MM.1S (cell line): ENCODE results near the gene QSOX1.
"Not testable (repeated sequence)": the region's sequence is repeated elsewhere in the genome, so short reads cannot be mapped to it uniquely, and the experiment has no call there.

ENCODE experiments used
- DNase-seq: peaks from one replicate; pipeline ENCODE4 v3.0.0-alpha.2; 2015
- H2AFZ ChIP-seq: fragments of 300-600 bp; sonication (generic); 2 replicates; pipeline ENCODE4 v1.6.0; 2016; ENCODE audit warnings: antibody characterized with exemption, low read length
- H3F3A ChIP-seq: fragments of 300-600 bp; sonication (generic); 2 replicates; pipeline ENCODE4 v1.6.1; 2016; ENCODE audit warnings: mild to moderate bottlenecking, antibody characterized with exemption, low read length, moderate library complexity, mixed read lengths; ENCODE audit not compliant: insufficient read depth
- H3K27ac ChIP-seq: fragments of 300-600 bp; sonication (generic); 2 replicates; pipeline ENCODE4 v1.5.1; 2016; ENCODE audit warnings: mild to moderate bottlenecking, low read length
- H3K27me3 ChIP-seq: fragments of 300-600 bp; sonication (generic); replicated peaks from 2 replicates; pipeline ENCODE4 v1.6.0; 2016; ENCODE audit warnings: low read length; ENCODE audit not compliant: insufficient read depth
- H3K36me3 ChIP-seq: fragments of 300-600 bp; sonication (generic); replicated peaks from 2 replicates; pipeline ENCODE4 v1.6.1; 2016; ENCODE audit warnings: mild to moderate bottlenecking, low read length, mixed read lengths; ENCODE audit not compliant: insufficient read depth
- H3K4me1 ChIP-seq: fragments of 300-600 bp; sonication (generic); 2 replicates; pipeline ENCODE4 v1.6.1; 2016; ENCODE audit warnings: low read length, mixed read lengths
- H3K4me2 ChIP-seq: fragments of 300-600 bp; sonication (generic); 2 replicates; pipeline ENCODE4 v1.6.0; 2016; ENCODE audit warnings: low read depth, low read length
- H3K4me3 ChIP-seq: fragments of 300-600 bp; sonication (generic); 2 replicates; pipeline ENCODE4 v1.5.1; 2016; ENCODE audit warnings: low read length, mixed read lengths
- H3K79me2 ChIP-seq: fragments of 300-600 bp; sonication (generic); 2 replicates; pipeline ENCODE4 v1.6.1; 2016; ENCODE audit warnings: mixed run types, low read length, mixed read lengths
- H3K9ac ChIP-seq: fragments of 300-600 bp; sonication (generic); 2 replicates; pipeline ENCODE4 v1.6.1; 2016; ENCODE audit warnings: low read length, mixed read lengths
- H3K9me2 ChIP-seq: fragments of 300-600 bp; sonication (generic); replicated peaks from 2 replicates; pipeline ENCODE4 v1.6.1; 2016; ENCODE audit warnings: mild to moderate bottlenecking, low read length, mixed read lengths; ENCODE audit not compliant: insufficient read depth
- H3K9me3 ChIP-seq: fragments of 300-600 bp; sonication (generic); replicated peaks from 2 replicates; pipeline ENCODE4 v1.6.1; 2016; ENCODE audit warnings: mild to moderate bottlenecking, low read length, mixed read lengths; ENCODE audit not compliant: insufficient read depth
- H4K20me1 ChIP-seq: fragments of 300-600 bp; sonication (generic); 2 replicates; pipeline ENCODE4 v1.6.1; 2016; ENCODE audit warnings: mild to moderate bottlenecking, low read length, moderate library complexity, mixed read lengths; ENCODE audit not compliant: insufficient read depth
- EZH2 ChIP-seq: fragments of 300-600 bp; sonication (generic); optimal IDR thresholded peaks from 2 replicates; pipeline ENCODE3; 2017; ENCODE audit warnings: low read depth, mild to moderate bottlenecking, antibody characterized with exemption, low read length, mixed read lengths
- EZH2phosphoT487 ChIP-seq: fragments of 300-600 bp; sonication (generic); IDR thresholded peaks from 2 replicates; pipeline ENCODE4 v1.6.1; 2018; ENCODE audit warnings: antibody characterized with exemption, low read length
- TF ChIP-seq, protein P1 (sequence below): fragments of 300-600 bp; sonication (generic); IDR thresholded peaks from 2 replicates; pipeline ENCODE4 v1.5.1; 2016; ENCODE audit warnings: antibody characterized with exemption, low read length, mixed read lengths

Gene QSOX1

DNA sequence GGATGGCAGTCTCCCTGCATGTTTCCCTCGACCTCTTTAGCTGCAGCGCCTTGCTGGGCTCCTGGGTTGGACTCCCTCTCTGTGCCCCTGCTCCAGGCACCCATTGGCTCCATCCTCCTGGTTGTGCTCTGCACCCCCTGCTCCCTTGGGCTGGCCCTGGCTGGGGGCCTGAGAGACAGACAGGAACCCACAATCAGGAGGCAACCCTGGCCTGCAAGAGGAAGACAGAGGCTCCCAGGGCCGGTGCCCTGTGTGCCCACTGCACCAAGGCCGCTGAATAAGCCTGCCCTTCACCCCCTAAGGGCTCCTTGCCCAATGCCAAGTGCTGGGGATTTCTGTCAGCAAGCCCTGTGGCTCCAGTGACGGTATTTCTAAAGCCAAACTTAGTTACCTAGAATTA is 43.9 kb downstream of the QSOX1 start:
- no peaks in the 10 kb centered on the region for H3K4me1 ChIP-seq

GRCh38 chr1:180199018-180199417 is 44.3 kb downstream of the QSOX1 start:
- Histone ChIP-seq H3K36me3 (no peaks in the 10 kb centered on the region), H3K9me3 (no peaks in the 10 kb centered on the region), H3K4me2 (no peak overlapping the region), H3K27me3 (no peaks in the 10 kb centered on the region), H3K4me1 (no peaks in the 10 kb centered on the region), H2AFZ (no peak overlapping the region), H3K27ac (no peak overlapping the region), H3F3A (no peaks in the 10 kb centered on the region), H3K79me2 (no peaks in the 10 kb centered on the region), H3K9me2 (no peaks in the 10 kb centered on the region), H4K20me1 (no peaks in the 10 kb centered on the region), H3K4me3 (no peak overlapping the region), H3K9ac (no peak overlapping the region)
- DNase-seq, result no peak
- TF ChIP-seq, protein P1, sequence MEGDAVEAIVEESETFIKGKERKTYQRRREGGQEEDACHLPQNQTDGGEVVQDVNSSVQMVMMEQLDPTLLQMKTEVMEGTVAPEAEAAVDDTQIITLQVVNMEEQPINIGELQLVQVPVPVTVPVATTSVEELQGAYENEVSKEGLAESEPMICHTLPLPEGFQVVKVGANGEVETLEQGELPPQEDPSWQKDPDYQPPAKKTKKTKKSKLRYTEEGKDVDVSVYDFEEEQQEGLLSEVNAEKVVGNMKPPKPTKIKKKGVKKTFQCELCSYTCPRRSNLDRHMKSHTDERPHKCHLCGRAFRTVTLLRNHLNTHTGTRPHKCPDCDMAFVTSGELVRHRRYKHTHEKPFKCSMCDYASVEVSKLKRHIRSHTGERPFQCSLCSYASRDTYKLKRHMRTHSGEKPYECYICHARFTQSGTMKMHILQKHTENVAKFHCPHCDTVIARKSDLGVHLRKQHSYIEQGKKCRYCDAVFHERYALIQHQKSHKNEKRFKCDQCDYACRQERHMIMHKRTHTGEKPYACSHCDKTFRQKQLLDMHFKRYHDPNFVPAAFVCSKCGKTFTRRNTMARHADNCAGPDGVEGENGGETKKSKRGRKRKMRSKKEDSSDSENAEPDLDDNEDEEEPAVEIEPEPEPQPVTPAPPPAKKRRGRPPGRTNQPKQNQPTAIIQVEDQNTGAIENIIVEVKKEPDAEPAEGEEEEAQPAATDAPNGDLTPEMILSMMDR, result no peak
- TF ChIP-seq EZH2 (no peak), EZH2phosphoT487 (no peak)

More for the DNA sequence above, 43.9 kb downstream of the QSOX1 start:
- Histone ChIP-seq H3K9me3 (no peaks in the 10 kb centered on the region), H3K9me2 (no peaks in the 10 kb centered on the region), H3K79me2 (no peaks in the 10 kb centered on the region), H3K4me2 (no peak overlapping the region), H3K9ac (no peak overlapping the region), H3K4me3 (no peak overlapping the region), H3F3A (no peaks in the 10 kb centered on the region), H3K27ac (no peak overlapping the region), H2AFZ (no peak overlapping the region), H3K36me3 (no peaks in the 10 kb centered on the region), H3K27me3 (no peaks in the 10 kb centered on the region), H4K20me1 (no peaks in the 10 kb centered on the region)
- TF ChIP-seq EZH2phosphoT487, result no peak
- no peak for TF ChIP-seq EZH2
- TF ChIP-seq, protein P1, result no peak
- DNase-seq, result no peak

DNA sequence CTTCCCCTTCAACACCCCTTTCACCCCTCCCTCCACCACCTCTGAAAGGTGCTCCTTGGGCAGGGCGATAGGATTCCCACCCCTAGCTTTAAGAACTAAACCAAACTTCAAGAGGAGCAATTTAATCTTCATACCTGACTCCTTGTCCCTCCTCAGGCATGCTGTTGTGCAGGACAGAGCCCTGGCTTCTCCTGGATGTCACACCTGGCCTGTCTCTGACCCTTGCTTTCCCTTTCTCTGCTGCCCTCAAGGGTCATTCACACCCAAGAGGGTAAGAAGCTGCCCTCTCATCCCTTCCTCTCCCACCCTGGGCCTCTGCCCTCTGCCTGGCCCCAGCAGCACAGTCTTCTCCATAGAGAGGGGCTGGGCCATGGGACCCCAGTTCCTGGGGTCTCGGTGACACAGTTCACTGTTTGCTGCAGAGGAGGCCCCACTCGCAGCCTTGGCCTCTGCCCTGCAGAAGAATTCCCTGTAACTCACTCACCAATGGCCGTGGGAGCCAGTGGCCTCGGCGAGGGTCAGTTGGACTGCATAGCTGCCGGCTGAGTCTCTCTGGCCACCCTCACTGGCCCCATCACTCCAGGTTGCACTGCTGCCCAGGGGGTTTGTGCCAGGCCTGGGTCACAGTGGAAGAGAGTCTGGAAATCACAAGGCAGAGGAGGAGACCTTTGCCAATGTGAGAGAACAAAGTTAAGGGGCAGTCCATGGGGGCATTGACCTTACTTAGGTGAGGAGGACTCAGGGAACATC is 47.0 kb downstream of the QSOX1 start:
- H3K9me3 ChIP-seq, result no peaks in the 10 kb centered on the region
- no peaks in the 10 kb centered on the region for H3K9me2 ChIP-seq
- no peaks in the 10 kb centered on the region for H3K4me1 ChIP-seq
- no peak overlapping the region for H2AFZ ChIP-seq
- H3K27me3 ChIP-seq, result no peaks in the 10 kb centered on the region
- H4K20me1 ChIP-seq, result no peaks in the 10 kb centered on the region
- no peak overlapping the region for H3K4me3 ChIP-seq
- no peak overlapping the region for H3K4me2 ChIP-seq
- H3K27ac ChIP-seq, result no peak overlapping the region
- no peaks in the 10 kb centered on the region for H3K36me3 ChIP-seq
- H3K9ac ChIP-seq, result no peak overlapping the region
- TF ChIP-seq EZH2phosphoT487 (no peak), EZH2 (no peak)
- TF ChIP-seq, protein P1, result no peak
- H3F3A ChIP-seq, result no peaks in the 10 kb centered on the region
- no peak for DNase-seq
- H3K79me2 ChIP-seq, result no peaks in the 10 kb centered on the region

DNA sequence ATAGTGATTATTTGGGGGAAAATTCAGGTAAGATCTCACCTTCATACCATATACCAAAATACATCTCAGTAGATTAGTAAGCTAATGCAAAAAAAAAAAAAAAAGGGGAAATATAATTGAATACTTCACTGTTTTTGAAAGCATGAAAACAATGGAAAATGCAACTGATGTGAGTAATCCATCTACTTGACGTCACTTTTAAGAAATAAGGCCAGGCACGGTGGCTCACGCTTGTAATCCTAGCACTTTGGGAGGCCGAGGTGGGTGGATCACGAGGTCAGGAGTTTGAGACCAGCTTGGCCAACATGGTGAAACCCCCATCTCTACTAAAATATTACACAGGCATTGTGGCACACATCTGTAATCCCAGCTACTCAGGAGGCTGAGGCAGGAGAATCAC is 47.9 kb downstream of the QSOX1 start:
- not testable (repeated sequence) for H3K27ac ChIP-seq, H3K9ac ChIP-seq, H3K9me3 ChIP-seq, H3K4me2 ChIP-seq, DNase-seq, H3K4me3 ChIP-seq, H3K79me2 ChIP-seq, H3K36me3 ChIP-seq, H3K27me3 ChIP-seq, H3K4me1 ChIP-seq, H3F3A ChIP-seq, H3K9me2 ChIP-seq, H2AFZ ChIP-seq, H4K20me1 ChIP-seq
